Inferior parietal cortex (tissue), 1 donor: ENCODE measurements around the gene ZBTB40.

Experiments
- DNase-seq: peaks from one replicate; pipeline ENCODE4 v3.0.0-alpha.2; 2016; ENCODE audit errors: extremely low spot score

The ZBTB40 gene

GRCh38 chr1:22465671-22466070, 14.0 kb downstream of the ZBTB40 start:
- no peak for DNase-seq

GRCh38 chr1:22470227-22470626, 18.6 kb downstream of the ZBTB40 start:
- no peak for DNase-seq

GRCh38 chr1:22471078-22471477, 19.4 kb downstream of the ZBTB40 start:
- no peak for DNase-seq

- DNase-seq = no peak
Measured at GRCh38 chr1:22471610-22472009, 20.0 kb downstream of the ZBTB40 start.

- no peak for DNase-seq
Measured at GRCh38 chr1:22472596-22472995, 20.9 kb downstream of the ZBTB40 start.

GRCh38 chr1:22473952-22474351, 22.3 kb downstream of the ZBTB40 start:
- no peak for DNase-seq

- DNase-seq = no peak
Measured at GRCh38 chr1:22476566-22476965, 24.9 kb downstream of the ZBTB40 start.

- no peak for DNase-seq
Measured at GRCh38 chr1:22483121-22483520, 31.5 kb downstream of the ZBTB40 start.

- no peak for DNase-seq
Measured at GRCh38 chr1:22484706-22485345, 33.2 kb downstream of the ZBTB40 start.

GRCh38 chr1:22485431-22485830, 33.8 kb downstream of the ZBTB40 start:
- no peak for DNase-seq

GRCh38 chr1:22487781-22488180, 36.1 kb downstream of the ZBTB40 start:
- no peak for DNase-seq

GRCh38 chr1:22488319-22488718, 36.7 kb downstream of the ZBTB40 start:
- DNase-seq = no peak

- no peak for DNase-seq
Measured at GRCh38 chr1:22489278-22489677, 37.6 kb downstream of the ZBTB40 start.

GRCh38 chr1:22489823-22490222, 38.2 kb downstream of the ZBTB40 start:
- no peak for DNase-seq

- no peak for DNase-seq
Measured at GRCh38 chr1:22490309-22490708, 38.7 kb downstream of the ZBTB40 start.

- DNase-seq = no peak
Measured at GRCh38 chr1:22491995-22492715, 40.5 kb downstream of the ZBTB40 start.

GRCh38 chr1:22494144-22494543, 42.5 kb downstream of the ZBTB40 start:
- no peak for DNase-seq

- DNase-seq = no peak
Measured at GRCh38 chr1:22494943-22495579, 43.4 kb downstream of the ZBTB40 start.

- DNase-seq = no peak
Measured at GRCh38 chr1:22496536-22497160, 45.0 kb downstream of the ZBTB40 start.

GRCh38 chr1:22498463-22498862, 46.8 kb downstream of the ZBTB40 start:
- no peak for DNase-seq

GRCh38 chr1:22500058-22500457, 48.4 kb downstream of the ZBTB40 start:
- DNase-seq = no peak

- no peak for DNase-seq
Measured at GRCh38 chr1:22500471-22500870, 48.8 kb downstream of the ZBTB40 start.

- DNase-seq = no peak
Measured at GRCh38 chr1:22502202-22502601, 50.6 kb downstream of the ZBTB40 start.
